GM23248 (cell line): ENCODE measurements around the gene OSBPL6. TPM values are rescaled to one million over a fixed set of nuclear protein-coding genes. Genes with fewer than 3 reads are reported as not detected.

Experiments used
- DNase-seq: peaks from one replicate; pipeline ENCODE4 v3.0.0-alpha.2; 2015
- H2AFZ ChIP-seq: fragments of 200-600 bp; sonication (generic); 2 replicates; pipeline ENCODE4 v1.6.1; 2016; ENCODE audit warnings: antibody characterized with exemption
- H3F3A ChIP-seq: fragments of 200-600 bp; sonication (generic); 2 replicates; pipeline ENCODE4 v1.6.1; 2016; ENCODE audit warnings: mild to moderate bottlenecking, antibody characterized with exemption, mixed run types; ENCODE audit not compliant: insufficient read depth
- H3K27ac ChIP-seq: fragments of 200-600 bp; sonication (generic); 2 replicates; pipeline ENCODE4 v1.5.1; 2016; ENCODE audit warnings: mild to moderate bottlenecking
- H3K27me3 ChIP-seq: fragments of 200-600 bp; sonication (generic); replicated peaks from 2 replicates; pipeline ENCODE4 v1.6.1; 2016; ENCODE audit warnings: mild to moderate bottlenecking; ENCODE audit not compliant: insufficient read depth
- H3K36me3 ChIP-seq: fragments of 200-600 bp; sonication (generic); 2 replicates; pipeline ENCODE4 v1.6.1; 2016; ENCODE audit warnings: low read depth, mild to moderate bottlenecking
- H3K4me1 ChIP-seq: fragments of 200-600 bp; sonication (generic); 2 replicates; pipeline ENCODE4 v1.6.1; 2016; ENCODE audit warnings: mild to moderate bottlenecking; ENCODE audit not compliant: insufficient read depth
- H3K4me2 ChIP-seq: fragments of 200-600 bp; sonication (generic); one replicate; pipeline ENCODE4 v1.6.1; 2016; ENCODE audit warnings: mild to moderate bottlenecking; ENCODE audit not compliant: unreplicated experiment
- H3K4me3 ChIP-seq: fragments of 200-600 bp; sonication (generic); 2 replicates; pipeline ENCODE4 v1.5.1; 2016; ENCODE audit warnings: mild to moderate bottlenecking
- H3K79me2 ChIP-seq: fragments of 200-600 bp; sonication (generic); 2 replicates; pipeline ENCODE4 v1.6.1; 2016; ENCODE audit warnings: mild to moderate bottlenecking; ENCODE audit not compliant: insufficient read depth
- H3K9ac ChIP-seq: fragments of 200-600 bp; sonication (generic); 2 replicates; pipeline ENCODE4 v1.6.1; 2016; ENCODE audit warnings: mild to moderate bottlenecking
- H3K9me2 ChIP-seq: fragments of 200-600 bp; sonication (generic); 2 replicates; pipeline ENCODE4 v1.6.1; 2016; ENCODE audit warnings: mixed run types, mild to moderate bottlenecking, moderate library complexity; ENCODE audit not compliant: insufficient read depth
- H3K9me3 ChIP-seq: fragments of 200-600 bp; sonication (generic); one replicate; pipeline ENCODE4 v1.6.1; 2017; ENCODE audit warnings: low read depth
- H4K20me1 ChIP-seq: fragments of 200-600 bp; sonication (generic); 2 replicates; pipeline ENCODE4 v1.6.0; 2016; ENCODE audit not compliant: insufficient read depth
- EZH2 ChIP-seq: fragments of 200-600 bp; sonication (generic); IDR thresholded peaks from 2 replicates; pipeline ENCODE4 v1.6.1; 2018; ENCODE audit warnings: antibody characterized with exemption, mild to moderate bottlenecking; ENCODE audit not compliant: insufficient read depth, poor library complexity, severe bottlenecking
- EZH2phosphoT487 ChIP-seq: fragments of 200-600 bp; sonication (generic); IDR thresholded peaks from 2 replicates; pipeline ENCODE4 v1.6.1; 2018; ENCODE audit warnings: antibody characterized with exemption, moderate library complexity, mild to moderate bottlenecking, low read depth; ENCODE audit not compliant: insufficient read depth
- WGBS, 2 experiments: methylation state at CpG; one replicate each; pipeline ENCODE4 v1.1.6; 2015 to 2017; ENCODE audit warnings: low lambda C conversion rate in 2 of 2, low coverage in 1 of 2; ENCODE audit errors: missing lambda C conversion rate in 2 of 2; 5-methylcytosine and 5-hydroxymethylcytosine counted together
- in situ Hi-C: fragments of 300-500 bp; cut with MboI; formaldehyde crosslinking; loops from 2 replicates; pipeline ENCODE4 v1.15.0; 2020
- polyA plus RNA-seq: library from polyadenylated mRNA; unstranded; fragments of >200 nt; fragmentation: Nextera tagmentation; extraction: Ambion mirVana; gene quantifications from 2 replicates; pipeline ENCODE4 v1.2.1, GENCODE V29; 2016
- total RNA-seq: library from RNA; depleted of rRNA; stranded (reverse); fragments of >200 nt; shearing (Covaris generic); gene quantifications from 2 replicates; pipeline ENCODE4 v1.2.3, GENCODE V29; 2014

Gene OSBPL6
- total and polyA plus RNA-seq, 2 experiments from 2014 or later = 6.3 to 11.8 TPM

- in situ Hi-C loops = no loop called here
- WGBS, 2 experiments = 80 to 82% methylated on average over 1 of the region's 1 CpG
- TF ChIP-seq EZH2 = no peak
- no peak for TF ChIP-seq EZH2phosphoT487
- H3K9me3 ChIP-seq = no peaks in the 10 kb centered on the region
- peaks cover 17% of the 10 kb centered on the region for H3K4me1 ChIP-seq
- no peak for DNase-seq
- H3K27me3 ChIP-seq = no peaks in the 10 kb centered on the region
- no peak overlapping the region for H3K9ac ChIP-seq
- H3F3A ChIP-seq = peaks cover 11% of the 10 kb centered on the region
- no peaks in the 10 kb centered on the region for H4K20me1 ChIP-seq
- H3K4me2 ChIP-seq = no peak overlapping the region
- H3K9me2 ChIP-seq = no peaks in the 10 kb centered on the region
- no peak overlapping the region for H2AFZ ChIP-seq
- peaks cover 26% of the 10 kb centered on the region; the same call in 1 of the 2 replicates for H3K79me2 ChIP-seq
- no peak overlapping the region for H3K4me3 ChIP-seq
- no peak overlapping the region for H3K27ac ChIP-seq
- H3K36me3 ChIP-seq = no peaks in the 10 kb centered on the region
These were observed 49.6 kb downstream of the OSBPL6 start for GRCh38 chr2:178243961-178244360.

- H3K9ac ChIP-seq = no peak overlapping the region
- no peak overlapping the region for H3K4me2 ChIP-seq
- peaks cover 34% of the 10 kb centered on the region; the same call in 1 of the 2 replicates for H3K79me2 ChIP-seq
- H4K20me1 ChIP-seq = no peaks in the 10 kb centered on the region
- H3K27ac ChIP-seq = no peak overlapping the region
- no peak overlapping the region; the same call in 1 of the 2 replicates for H2AFZ ChIP-seq
- H3K9me3 ChIP-seq = no peaks in the 10 kb centered on the region
- in situ Hi-C loops = no loop called here
- no peak for DNase-seq
- TF ChIP-seq EZH2phosphoT487 = no peak
- no peak for TF ChIP-seq EZH2
- WGBS, 2 experiments = 56 to 58% methylated on average over 7 of the region's 7 CpGs
- no peak overlapping the region for H3K4me3 ChIP-seq
- no peaks in the 10 kb centered on the region for H3K9me2 ChIP-seq
- peaks cover 10% of the 10 kb centered on the region for H3F3A ChIP-seq
- no peaks in the 10 kb centered on the region for H3K36me3 ChIP-seq
- no peaks in the 10 kb centered on the region for H3K27me3 ChIP-seq
- H3K4me1 ChIP-seq = peaks cover 17% of the 10 kb centered on the region
These were observed 50.5 kb downstream of the OSBPL6 start for GRCh38 chr2:178244777-178245176.

GRCh38 chr2:178246696-178247095 is 52.4 kb downstream of the OSBPL6 start:
- Histone ChIP-seq H3F3A (peaks cover 9% of the 10 kb centered on the region), H3K27ac (no peak overlapping the region), H3K4me1 (peaks cover 16% of the 10 kb centered on the region), H3K36me3 (no peaks in the 10 kb centered on the region), H2AFZ (no peak overlapping the region), H4K20me1 (no peaks in the 10 kb centered on the region), H3K4me2 (no peak overlapping the region), H3K79me2 (peaks cover 33% of the 10 kb centered on the region; the same call in 1 of the 2 replicates), H3K9ac (no peak overlapping the region), H3K4me3 (no peak overlapping the region), H3K9me2 (no peaks in the 10 kb centered on the region), H3K9me3 (no peaks in the 10 kb centered on the region), H3K27me3 (no peaks in the 10 kb centered on the region)
- in situ Hi-C loops = no loop called here
- DNase-seq = no peak
- TF ChIP-seq EZH2 = no peak
- no peak for TF ChIP-seq EZH2phosphoT487
- 58 to 67% methylated on average over 2 of the region's 2 CpGs for WGBS, 2 experiments

- Histone ChIP-seq H3K79me2 (peaks cover 36% of the 10 kb centered on the region; the same call in 1 of the 2 replicates), H3K9me3 (no peaks in the 10 kb centered on the region), H3K36me3 (no peaks in the 10 kb centered on the region), H3F3A (peaks cover 4% of the 10 kb centered on the region), H4K20me1 (no peaks in the 10 kb centered on the region), H3K27ac (no peak overlapping the region), H3K9me2 (no peaks in the 10 kb centered on the region), H3K4me3 (no peak overlapping the region), H3K9ac (no peak overlapping the region), H2AFZ (no peak overlapping the region), H3K27me3 (no peaks in the 10 kb centered on the region), H3K4me1 (peaks cover 10% of the 10 kb centered on the region), H3K4me2 (no peak overlapping the region)
- in situ Hi-C loops = no loop called here
- DNase-seq = no peak
- TF ChIP-seq EZH2phosphoT487 (no peak), EZH2 (no peak)
- 38 to 48% methylated on average over 1 of the region's 1 CpG for WGBS, 2 experiments
These were observed 52.9 kb downstream of the OSBPL6 start for GRCh38 chr2:178247250-178247649.

GRCh38 chr2:178250429-178250828 is 56.1 kb downstream of the OSBPL6 start:
- Histone ChIP-seq H3K9ac (no peak overlapping the region), H3K27me3 (no peaks in the 10 kb centered on the region), H3K27ac (no peak overlapping the region), H3K4me1 (no peaks in the 10 kb centered on the region), H3F3A (no peaks in the 10 kb centered on the region), H2AFZ (no peak overlapping the region), H3K9me3 (no peaks in the 10 kb centered on the region), H3K36me3 (no peaks in the 10 kb centered on the region), H3K4me2 (no peak overlapping the region), H3K4me3 (no peak overlapping the region), H3K9me2 (no peaks in the 10 kb centered on the region), H4K20me1 (no peaks in the 10 kb centered on the region), H3K79me2 (peaks cover 46% of the 10 kb centered on the region; the same call in 1 of the 2 replicates)
- DNase-seq = no peak
- no peak for TF ChIP-seq EZH2phosphoT487
- TF ChIP-seq EZH2 = no peak
- in situ Hi-C loops = no loop called here
- 68 to 73% methylated on average over 6 of the region's 6 CpGs for WGBS, 2 experiments
